ENCODE measurements around the gene CRYZL1.
A peak's percentile ranks its signal among the peaks of the same experiment; 100 is the strongest.
"Not testable (repeated sequence)": the region's sequence is repeated elsewhere in the genome, so short reads cannot be mapped to it uniquely, and the experiment has no call there.

Gene CRYZL1
- total RNA-seq: 13.3 to 43.4 (median 36.4) reads per million in 3 experiments

GRCh38 chr21:33641352-33642026 lies at the start of gene CRYZL1:
TSS of gene CRYZL1 (minus strand) at chr21:33641741. CDS start at chr21:33631551, 10,190 bp downstream.
- DNase-seq: peak; percentile 100

DNA sequence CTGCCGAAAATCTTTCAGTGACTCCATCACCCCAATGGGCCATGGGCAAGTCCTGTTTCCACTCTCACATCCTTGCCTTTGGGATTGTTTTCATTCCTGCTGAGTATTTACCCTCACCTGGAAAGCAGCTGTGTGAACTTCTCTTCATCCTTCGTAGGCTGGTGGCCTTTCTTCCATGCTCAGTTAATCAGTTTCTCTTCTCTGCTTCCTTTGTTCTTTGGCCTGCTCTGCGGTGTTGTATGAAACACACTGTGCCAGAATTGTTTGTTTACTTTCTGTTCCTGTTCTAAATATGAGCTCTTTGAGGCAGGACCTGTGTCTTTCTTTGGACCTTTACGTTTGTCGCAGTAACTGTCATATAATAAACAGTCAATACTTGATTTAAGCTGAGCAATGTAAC lies 49.3 kb upstream of the CRYZL1 start:
- no peak for DNase-seq

- no peak for DNase-seq
These were observed 46.8 kb upstream of the CRYZL1 start for GRCh38 chr21:33688353-33688752.

GRCh38 chr21:33687634-33688033 lies 46.1 kb upstream of the CRYZL1 start:
- no peak for DNase-seq

DNA sequence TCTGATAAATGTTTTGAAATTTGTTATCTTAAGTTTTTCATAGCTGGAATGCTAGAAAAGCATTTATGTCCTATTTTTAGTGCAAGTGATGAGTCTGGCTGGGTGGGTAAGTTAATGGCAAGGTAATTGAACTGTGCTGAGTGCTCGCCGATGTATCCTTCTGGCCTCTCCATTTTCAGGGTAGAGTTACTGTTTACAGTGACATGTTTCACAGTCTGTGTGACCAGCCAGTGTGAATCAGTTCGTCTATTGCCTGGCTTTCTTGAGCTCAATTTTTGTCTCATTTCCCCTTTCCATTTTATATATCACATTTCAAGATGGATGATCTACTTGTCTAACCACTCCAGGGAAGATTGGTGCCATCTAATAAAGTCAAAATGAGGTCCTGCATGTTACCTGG lies 44.8 kb upstream of the CRYZL1 start:
- no peak for DNase-seq

DNA sequence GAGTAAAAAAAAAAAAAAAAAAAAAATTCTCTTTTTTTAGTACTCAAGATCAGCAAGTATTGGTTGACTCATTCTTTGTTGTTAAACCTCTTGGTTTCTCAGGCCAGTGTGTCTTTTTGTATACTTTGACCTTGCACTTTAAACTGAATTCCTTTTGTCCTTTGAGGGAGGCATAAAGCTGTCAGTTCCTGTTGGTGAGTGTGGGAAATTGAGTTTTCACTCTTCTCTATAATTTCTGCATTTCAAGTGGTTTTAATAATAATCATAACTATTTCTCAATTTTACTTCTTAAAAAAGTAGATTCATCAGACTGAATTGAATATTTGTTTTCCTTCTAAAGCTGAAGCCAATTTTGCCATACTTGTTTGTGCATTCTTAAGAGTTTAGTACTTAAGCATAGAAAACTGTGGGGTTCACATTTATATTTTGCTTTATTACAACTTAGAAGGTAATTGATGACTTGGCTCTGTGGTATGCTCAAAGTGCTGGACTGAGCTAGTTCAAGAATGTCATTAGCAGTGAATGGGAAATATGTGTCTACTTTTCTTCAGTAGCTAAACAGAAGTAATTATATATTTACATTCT lies 44.2 kb upstream of the CRYZL1 start:
- DNase-seq: no peak

GRCh38 chr21:33684923-33685560 lies 43.5 kb upstream of the CRYZL1 start:
- no peak for DNase-seq

DNA sequence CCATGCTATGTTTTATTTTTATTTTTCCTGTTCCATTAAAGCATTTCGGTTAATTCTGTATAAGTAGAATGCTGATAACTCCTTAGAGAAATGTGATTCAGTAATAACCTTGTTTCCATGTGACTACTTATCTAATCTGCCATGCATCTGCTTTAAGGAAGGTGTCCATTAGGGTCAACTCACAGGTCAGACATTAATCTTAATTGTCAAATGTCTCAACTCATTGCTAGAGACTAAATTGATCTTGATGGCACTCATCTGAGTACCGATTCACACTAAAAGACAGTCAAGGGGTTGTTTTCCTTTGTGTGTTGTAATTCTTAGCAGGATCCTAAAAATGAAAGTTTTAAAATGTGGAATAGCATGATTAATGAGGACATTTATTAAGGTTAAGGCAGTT lies 42.5 kb upstream of the CRYZL1 start:
- DNase-seq: no peak

DNA sequence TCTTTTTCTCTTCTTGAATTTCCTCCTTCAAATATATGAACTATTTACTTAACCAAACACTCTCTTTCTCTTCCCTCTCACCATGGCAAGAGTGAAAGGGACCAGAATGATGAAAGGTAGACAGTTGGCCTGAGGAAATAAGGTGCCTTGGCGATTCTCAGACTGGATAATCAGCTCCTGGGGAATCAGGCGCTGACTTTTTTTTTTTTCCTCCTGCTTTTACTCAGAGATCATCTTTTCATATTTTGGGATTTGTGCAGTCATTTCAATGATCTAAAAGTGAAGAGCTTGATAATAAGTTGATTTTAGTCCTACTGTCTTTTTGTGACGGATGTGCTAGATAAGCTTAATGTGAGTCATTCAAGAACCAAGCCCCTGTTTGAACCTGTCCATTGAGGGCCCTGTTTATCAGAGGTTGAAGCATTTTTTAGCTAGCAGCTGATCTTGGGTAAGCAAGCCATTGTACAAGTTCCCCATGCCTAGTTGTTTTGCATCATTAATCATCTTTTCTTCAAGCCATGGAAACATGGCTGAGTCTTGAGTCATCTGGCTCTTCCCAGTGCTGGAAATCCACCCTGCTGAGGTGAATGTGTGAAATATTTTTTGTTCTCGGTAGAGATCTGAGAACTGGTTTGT lies 41.6 kb upstream of the CRYZL1 start:
- DNase-seq: no peak

GRCh38 chr21:33680870-33681269 lies 39.3 kb upstream of the CRYZL1 start:
- DNase-seq: no peak

- DNase-seq: no peak
These were observed 35.9 kb upstream of the CRYZL1 start for GRCh38 chr21:33677450-33677849.

DNA sequence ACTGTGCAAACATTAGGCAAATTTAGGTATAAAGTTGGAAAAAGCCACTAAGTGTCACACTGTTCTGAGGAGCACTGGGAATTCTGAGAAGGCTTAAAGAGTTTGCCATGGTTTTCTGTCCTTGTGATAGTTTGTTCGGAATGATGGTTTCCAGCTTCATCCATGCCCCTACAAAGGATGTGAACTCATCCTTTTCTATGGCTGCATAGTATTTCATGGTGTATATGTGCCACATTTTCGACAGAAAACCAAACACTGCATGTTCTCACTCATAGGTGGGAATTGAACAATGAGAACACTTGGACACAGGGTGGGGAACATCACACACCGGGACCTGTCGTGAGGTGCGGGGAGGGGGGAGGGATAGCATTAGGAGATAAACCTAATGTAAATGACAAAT lies 35.1 kb upstream of the CRYZL1 start:
- not testable (repeated sequence) for DNase-seq

- DNase-seq: no peak
These were observed 32.7 kb upstream of the CRYZL1 start for GRCh38 chr21:33674226-33674625.

- no peak for DNase-seq
These were observed 31.9 kb upstream of the CRYZL1 start for GRCh38 chr21:33673473-33673872.

GRCh38 chr21:33670076-33670978 lies 28.8 kb upstream of the CRYZL1 start:
- DNase-seq: no peak

DNA sequence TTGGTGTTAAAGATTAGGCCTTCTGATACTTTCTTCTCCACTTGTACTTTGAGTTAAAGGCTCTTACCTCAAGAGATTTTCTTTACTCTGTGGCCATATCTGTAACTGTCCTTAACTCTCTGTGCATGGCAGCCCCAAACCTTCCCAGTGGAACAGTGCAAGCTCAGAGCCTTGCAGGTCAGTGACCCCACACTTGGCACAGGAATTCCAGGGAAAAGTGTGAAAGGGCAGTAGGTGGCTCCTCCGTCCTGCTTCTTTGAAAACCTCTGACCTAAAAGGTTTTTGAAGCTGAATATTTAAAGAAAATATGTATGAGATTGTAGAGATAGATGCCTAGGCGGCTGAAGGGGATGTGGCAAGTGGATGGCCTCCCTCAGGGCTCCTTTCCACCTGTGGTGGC lies 27.1 kb upstream of the CRYZL1 start:
- no peak for DNase-seq

- no peak for DNase-seq
These were observed 26.6 kb upstream of the CRYZL1 start for GRCh38 chr21:33668180-33668579.

DNA sequence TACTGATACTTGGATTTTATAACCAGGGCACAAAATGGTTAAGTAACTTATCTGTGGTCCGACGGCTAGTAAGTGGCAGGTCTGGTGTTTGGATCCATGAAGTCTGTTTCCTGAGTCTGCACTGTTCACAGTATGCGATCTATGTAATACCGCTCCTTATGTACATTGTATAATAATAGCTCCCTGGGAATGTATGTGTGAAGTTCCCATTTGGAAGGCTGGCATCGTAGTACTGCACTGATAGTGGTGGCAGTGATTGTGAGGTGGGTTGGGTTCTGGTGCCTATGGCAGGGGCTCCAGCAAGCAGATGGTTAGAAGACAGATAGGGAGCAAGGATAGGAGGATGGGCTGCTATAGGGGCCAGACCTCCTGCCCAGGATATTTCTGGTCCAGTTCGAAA lies 26.1 kb upstream of the CRYZL1 start:
- no peak for DNase-seq

GRCh38 chr21:33666153-33666552 lies 24.6 kb upstream of the CRYZL1 start:
- no peak for DNase-seq

DNA sequence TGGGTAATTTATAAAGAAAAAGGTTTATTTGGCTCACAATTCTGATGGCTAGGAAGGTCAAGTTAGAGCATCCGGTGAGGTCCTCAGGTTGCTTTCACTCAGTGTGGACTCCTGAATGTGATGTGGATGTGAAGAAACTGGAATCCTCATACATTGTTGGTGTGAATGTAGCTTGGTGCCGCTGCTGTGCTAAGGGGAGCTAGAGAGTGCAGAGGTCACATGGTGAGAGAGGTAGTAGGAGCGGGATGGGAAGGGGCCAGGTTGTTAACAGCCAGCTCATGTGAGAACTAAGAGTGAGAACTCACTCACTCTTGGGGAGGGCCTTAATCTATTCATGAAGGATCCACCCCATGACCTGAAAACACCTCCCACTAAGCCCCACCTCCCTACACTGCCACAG lies 22.6 kb upstream of the CRYZL1 start:
- DNase-seq: no peak

DNA sequence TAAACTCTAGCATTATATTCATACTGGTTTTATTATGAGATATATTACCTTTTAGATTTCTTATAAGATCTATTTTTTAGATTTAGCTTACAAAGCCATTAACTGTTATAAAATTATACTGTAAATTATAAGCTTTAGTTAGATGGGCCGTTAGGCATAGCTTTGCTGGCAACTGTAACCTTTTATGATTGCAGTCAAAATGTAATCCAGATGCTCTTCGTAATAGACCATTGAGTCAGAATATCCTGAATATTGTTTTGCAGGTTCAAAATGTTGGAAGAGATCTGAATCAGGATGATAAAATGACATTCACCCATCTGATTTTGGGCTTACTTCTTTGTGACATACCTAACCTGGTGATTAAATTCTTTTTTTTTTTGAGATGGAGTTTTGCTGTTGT lies 21.7 kb upstream of the CRYZL1 start:
- no peak for DNase-seq

- no peak for DNase-seq
These were observed 20.5 kb upstream of the CRYZL1 start for GRCh38 chr21:33662046-33662445.

DNA sequence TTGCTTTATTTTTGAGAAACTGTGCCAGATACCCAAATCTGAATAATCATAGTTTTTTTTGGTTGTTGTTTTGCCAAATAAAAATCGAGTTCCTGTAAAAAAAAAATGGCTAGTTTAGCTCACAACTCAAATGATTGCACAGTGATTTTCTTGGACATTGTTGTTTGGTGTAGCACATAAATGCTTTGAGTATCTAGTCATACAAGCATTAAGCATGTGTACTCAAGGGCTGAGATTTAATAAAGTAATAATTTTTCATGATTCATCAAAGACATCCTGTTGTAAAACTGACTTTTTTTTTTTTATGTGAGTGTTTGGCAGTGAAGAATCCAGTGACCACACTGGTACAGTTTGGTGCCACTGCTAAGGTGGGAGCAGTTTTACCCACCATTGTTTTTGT lies 19.6 kb upstream of the CRYZL1 start:
- DNase-seq: no peak
